Glomerular endothelial cell (primary cell): Measurements from ENCODE around the gene UBA52. TPM values are rescaled to one million over a fixed set of nuclear protein-coding genes. Genes with fewer than 3 reads are reported as not detected.

Experiments used
- total RNA-seq: library from RNA; depleted of rRNA; stranded (reverse); fragments of >200 nt; gene quantifications from 2 replicates; pipeline ENCODE4 v1.2.3, GENCODE V29; 2015

Gene UBA52
- total RNA-seq, 1 donor from 2014 or later = 730 TPM

Other genes with a start within 250 kb of the UBA52 start
- gene LSM4, start 248.8 kb upstream of the UBA52 start, total RNA-seq = 201 and 204 TPM in 2 replicates
- gene PGPEP1, start 231.3 kb upstream of the UBA52 start, total RNA-seq = 18.6 and 26.5 TPM in 2 replicates
- gene GDF15, start 185.7 kb upstream of the UBA52 start, total RNA-seq = 429 and 528 TPM in 2 replicates
- not detected in 2 replicates for gene LRRC25, start 174.2 kb upstream of the UBA52 start, total RNA-seq
- 180 and 184 TPM in 2 replicates for gene SSBP4, start 152.5 kb upstream of the UBA52 start, total RNA-seq
- 50.9 and 57.2 TPM in 2 replicates for gene ISYNA1, start 133.7 kb upstream of the UBA52 start, total RNA-seq
- 13.6 and 18.3 TPM in 2 replicates for gene ELL, start 49.8 kb upstream of the UBA52 start, total RNA-seq
- gene FKBP8, start 28.3 kb upstream of the UBA52 start, total RNA-seq = 297 and 321 TPM in 2 replicates
- gene KXD1, start 14.0 kb upstream of the UBA52 start, total RNA-seq = 143 and 155 TPM in 2 replicates
- gene REX1BD, start 16.9 kb downstream of the UBA52 start, total RNA-seq = 141 and 212 TPM in 2 replicates
- 1.8 TPM in 1 of 2 replicates, not detected in the other for gene CRLF1, start 34.9 kb downstream of the UBA52 start, total RNA-seq
- gene TMEM59L, start 41.0 kb downstream of the UBA52 start, total RNA-seq = 1.4 and 1.6 TPM in 2 replicates
- 4.3 and 4.4 TPM in 2 replicates for gene KLHL26, start 65.2 kb downstream of the UBA52 start, total RNA-seq
- 2.8 and 4.7 TPM in 2 replicates for gene CRTC1, start 111.8 kb downstream of the UBA52 start, total RNA-seq
- not detected in 2 replicates for gene COMP, start 219.4 kb downstream of the UBA52 start, total RNA-seq